Upper lobe of left lung (tissue), 6 donors: Measurements from ENCODE around the gene ALS2. TPM values are rescaled to one million over a fixed set of nuclear protein-coding genes. Genes with fewer than 3 reads are reported as not detected.
A peak's percentile ranks its signal among the peaks of the same experiment; 100 is the strongest.

ENCODE experiments used
- ATAC-seq, 2 donors: fragments of 200-7000 bp; cut with Tn5 transposase; one replicate each; pipeline ENCODE4 v1.9.1; 2022; ENCODE audit warnings: mild to moderate bottlenecking in 2 of 2, moderate library complexity in 2 of 2; ENCODE audit not compliant: low FRiP score in 2 of 2
- DNase-seq, 2 donors: peaks; one replicate each; pipeline ENCODE4 v3.0.0-alpha.2; 2019 to 2020
- H3K27ac ChIP-seq, 4 donors: fragments of 200-600 bp; sonication (generic); one replicate each; pipeline ENCODE4 v1.5.1; 2016 to 2019
- H3K27me3 ChIP-seq, 4 donors: fragments of 200-600 bp; sonication (generic); one replicate each; pipeline ENCODE4 v1.5.1; 2017 to 2019
- H3K36me3 ChIP-seq, 4 donors: fragments of 200-600 bp; sonication (generic); one replicate each; pipeline ENCODE4 v1.5.1; 2016 to 2019
- H3K4me1 ChIP-seq, 4 donors: fragments of 200-600 bp; sonication (generic); one replicate each; pipeline ENCODE4 v1.5.1; 2018 to 2019
- H3K4me3 ChIP-seq, 4 donors: fragments of 200-600 bp; sonication (generic); one replicate each; pipeline ENCODE4 v1.5.1; 2017 to 2019; ENCODE audit warnings: mild to moderate bottlenecking in 2 of 4, moderate library complexity in 1 of 4
- H3K9me3 ChIP-seq, 4 donors: fragments of 200-600 bp; sonication (generic); one replicate each; pipeline ENCODE4 v1.5.1; 2018 to 2019
- CTCF ChIP-seq, 6 experiments: fragments of 450-650 bp in 4 of 6; fragments of 200-600 bp in 2 of 6; sonication (generic) in 2 of 6; IDR thresholded peaks; one replicate each; pipeline ENCODE4 v1.5.1; 2016 to 2019; ENCODE audit warnings: antibody characterized with exemption in 6 of 6
- EP300 ChIP-seq, 4 donors: sonication (generic); formaldehyde crosslinking; IDR thresholded peaks; one replicate each; pipeline ENCODE4 v1.5.1; 2017; ENCODE audit warnings: antibody characterized with exemption in 4 of 4, control low read depth in 2 of 4
- POLR2A ChIP-seq, 4 donors: fragments of 450-650 bp; IDR thresholded peaks; one replicate each; pipeline ENCODE4 v1.5.1; 2016 to 2017; ENCODE audit warnings: antibody characterized with exemption in 4 of 4, mild to moderate bottlenecking in 2 of 4
- POLR2AphosphoS5 ChIP-seq, 2 donors: sonication (generic); formaldehyde crosslinking; IDR thresholded peaks; one replicate each; pipeline ENCODE4 v1.5.1; 2017; ENCODE audit warnings: antibody characterized with exemption in 2 of 2
- WGBS, 2 donors: methylation state at CpG; one replicate each; pipeline ENCODE4 v1.1.5; 2017 to 2018; 5-methylcytosine and 5-hydroxymethylcytosine counted together
- small RNA-seq, 4 donors: library from RNA; depleted of rRNA; stranded (forward); fragments of <200 nt; gene quantifications; one replicate each; pipeline ENCODE3, GENCODE V24; 2016
- total RNA-seq, 6 donors: library from RNA; depleted of rRNA in 4 of 6; stranded (reverse); fragments of >200 nt in 4 of 6; gene quantifications; one replicate each; pipeline versions ENCODE4 v1.1.0 to v1.2.1, GENCODE V29; 2016 to 2021
- donor health status: DM: no; HTN: no; CAD: no; lungs with moderate emphysema.
- donor health status: DM: no; HTN: yes; CAD: no; lungs with severe emphysema.

ALS2 gene
- total RNA-seq, 6 donors from 2014 or later: 16.5 to 27.8 (median 22.7) TPM

- H3K4me3 ChIP-seq: no peak overlapping the region
- ATAC-seq (peak in 1 of 2 donors; percentile 25), DNase-seq (no peak)
- H3K27ac ChIP-seq: no peak overlapping the region
- no peaks in the 10 kb centered on the region for H3K4me1 ChIP-seq
- TF ChIP-seq POLR2AphosphoS5 (IDR thresholded peaks at IDR 0.05): no peak
- no peak for TF ChIP-seq EP300 (IDR thresholded peaks at IDR 0.05)
- TF ChIP-seq POLR2A (IDR thresholded peaks at IDR 0.05): no peak
- no peak for TF ChIP-seq CTCF (IDR thresholded peaks at IDR 0.05)
- no peaks in the 10 kb centered on the region for H3K36me3 ChIP-seq
- WGBS, 2 donors: 81 to 82% methylated on average over 5 of the region's 5 CpGs
- H3K9me3 ChIP-seq: no peaks in the 10 kb centered on the region
- no peaks in the 10 kb centered on the region for H3K27me3 ChIP-seq
These were observed 125.9 kb downstream of the ALS2 start for GRCh38 chr2:201654616-201655384.

GRCh38 chr2:201653221-201653620 lies 127.5 kb downstream of the ALS2 start:
- WGBS, 2 donors: 83 to 88% methylated on average over 6 of the region's 6 CpGs
- ATAC-seq (no peak), DNase-seq (no peak)
- Histone ChIP-seq H3K27me3 (no peaks in the 10 kb centered on the region), H3K27ac (peak overlapping the region in 1 of 4 donors; percentile 39), H3K36me3 (no peaks in the 10 kb centered on the region), H3K4me3 (no peak overlapping the region), H3K9me3 (no peaks in the 10 kb centered on the region), H3K4me1 (no peaks in the 10 kb centered on the region)
- TF ChIP-seq POLR2AphosphoS5 (IDR thresholded peaks at IDR 0.05) (no peak), POLR2A (IDR thresholded peaks at IDR 0.05) (no peak), CTCF (IDR thresholded peaks at IDR 0.05) (no peak), EP300 (IDR thresholded peaks at IDR 0.05) (no peak)

Small RNAs within 50 kb of the gene (small RNA-seq; reads per million reads assigned to genes)
- gene RF00019 (0 reads per million in 4 donors), gene UBE2V1P11 (0 reads per million in 4 donors)

Other genes with a start within 250 kb of the ALS2 start
- 10 to 100 TPM in 5 of 6 donors, 1 to 10 TPM in 1; 8.2 to 17.0 (median 13.9) TPM for gene TMEM237, start 137.4 kb downstream of the ALS2 start, total RNA-seq
- 1 to 10 TPM in 1 of 6 donors, under 1 TPM in 4, not detected in 1; 0.13 to 2.1 (median 0.15) TPM for gene MPP4, start 82.3 kb downstream of the ALS2 start, total RNA-seq
- 1 to 10 TPM in 4 of 6 donors, under 1 TPM in 2; 0.10 to 3.4 (median 1.3) TPM for gene CDK15, start 25.6 kb upstream of the ALS2 start, total RNA-seq